Caco-2 (cell line): ENCODE data around the gene GZMB. TPM values are rescaled to one million over a fixed set of nuclear protein-coding genes. Genes with fewer than 3 reads are reported as not detected.

Source experiments
- BruUV-seq: library from RNA; stranded (reverse); fragments of 400-500 nt; replicated peaks from 2 replicates; lab custom pipeline; 2021; lab: Mats Ljungman, UMichigan
- CTCF ChIA-PET: fragments of 300-600 bp; sonication (Branson Sonifier 250); formaldehyde crosslinking; loops from one replicate; lab custom pipeline; 2022; ENCODE audit warnings: antibody characterized with exemption; lab: Charles Lee
- POLR2A ChIA-PET: fragments of 300-600 bp; sonication (Branson Sonifier 250); formaldehyde crosslinking; loops from one replicate; lab custom pipeline; 2022; ENCODE audit warnings: antibody characterized with exemption; lab: Charles Lee
- DNase-seq, 2 experiments: peaks; one replicate each; pipeline versions ENCODE4 v3.0.0 to v3.0.0-alpha.2; 2020 to 2022
- H3K27me3 ChIP-seq: replicated peaks from 2 replicates; pipeline ENCODE4 v1.6.0; 2011; ENCODE audit warnings: low read length; ENCODE audit not compliant: control insufficient read depth, insufficient read depth
- H3K36me3 ChIP-seq: 2 replicates; pipeline ENCODE4 v1.5.1; 2011; ENCODE audit warnings: low read length; ENCODE audit not compliant: control insufficient read depth, insufficient read depth
- H3K4me1 ChIP-seq: fragments of 250-450 bp; sonication (Bioruptor Pico); 2 replicates; pipeline ENCODE4 v1.5.1; 2020; ENCODE audit warnings: mild to moderate bottlenecking
- H3K4me3 ChIP-seq: 2 replicates; pipeline ENCODE4 v1.5.1; 2011; ENCODE audit warnings: low read depth, mild to moderate bottlenecking, control low read depth, low read length
- H3K9me3 ChIP-seq: fragments of 250-450 bp; sonication (Bioruptor Pico); 2 replicates; pipeline ENCODE4 v1.5.1; 2020; ENCODE audit warnings: mild to moderate bottlenecking, moderate library complexity
- H3K27ac Mint-ChIP-seq: one replicate; pipeline ENCODE4 v1.8.0; 2022; ENCODE audit warnings: mixed read lengths; ENCODE audit not compliant: unreplicated experiment
- H3K27me3 Mint-ChIP-seq: one replicate; pipeline ENCODE4 v1.8.0; 2022; ENCODE audit warnings: mixed read lengths; ENCODE audit not compliant: insufficient read depth, unreplicated experiment
- H3K36me3 Mint-ChIP-seq: one replicate; pipeline ENCODE4 v1.8.0; 2022; ENCODE audit warnings: mild to moderate bottlenecking, mixed read lengths; ENCODE audit not compliant: insufficient read depth, unreplicated experiment
- H3K4me1 Mint-ChIP-seq: one replicate; pipeline ENCODE4 v1.8.0; 2022; ENCODE audit warnings: low read depth, mixed read lengths; ENCODE audit not compliant: unreplicated experiment
- H3K4me3 Mint-ChIP-seq: one replicate; pipeline ENCODE4 v1.8.0; 2022; ENCODE audit warnings: mild to moderate bottlenecking, moderate library complexity, mixed read lengths; ENCODE audit not compliant: unreplicated experiment
- H3K9me3 Mint-ChIP-seq: one replicate; pipeline ENCODE4 v1.8.0; 2022; ENCODE audit warnings: mixed read lengths; ENCODE audit not compliant: unreplicated experiment
- CTCF ChIP-seq, 2 experiments: fragments of 200-600 bp in 1 of 2; IDR thresholded peaks; 1 replicate in 1 of 2; 2 replicates in 1 of 2; pipeline versions ENCODE4 v1.5.1 to v1.8.0; 2011 to 2022; ENCODE audit warnings: antibody characterized with exemption in 1 of 2, control low read depth in 1 of 2, inconsistent platforms in 1 of 2, low read depth in 1 of 2, low read length in 1 of 2, mild to moderate bottlenecking in 1 of 2, moderate library complexity in 1 of 2; ENCODE audit not compliant: insufficient read depth in 1 of 2, severe bottlenecking in 1 of 2, unreplicated experiment in 1 of 2
- intact Hi-C: fragments of 100-400 bp; cut with micrococcal nuclease; formaldehyde crosslinking; loops from one replicate; pipeline ENCODE4 v1.10.0; 2022; ENCODE audit not compliant: unreplicated experiment
- total RNA-seq: library from RNA; stranded (reverse); gene quantifications from 2 replicates; pipeline ENCODE4 v1.2.3, GENCODE V29; 2022

GZMB gene
- total RNA-seq, 1 experiment from 2014 or later, result not detected

DNA sequence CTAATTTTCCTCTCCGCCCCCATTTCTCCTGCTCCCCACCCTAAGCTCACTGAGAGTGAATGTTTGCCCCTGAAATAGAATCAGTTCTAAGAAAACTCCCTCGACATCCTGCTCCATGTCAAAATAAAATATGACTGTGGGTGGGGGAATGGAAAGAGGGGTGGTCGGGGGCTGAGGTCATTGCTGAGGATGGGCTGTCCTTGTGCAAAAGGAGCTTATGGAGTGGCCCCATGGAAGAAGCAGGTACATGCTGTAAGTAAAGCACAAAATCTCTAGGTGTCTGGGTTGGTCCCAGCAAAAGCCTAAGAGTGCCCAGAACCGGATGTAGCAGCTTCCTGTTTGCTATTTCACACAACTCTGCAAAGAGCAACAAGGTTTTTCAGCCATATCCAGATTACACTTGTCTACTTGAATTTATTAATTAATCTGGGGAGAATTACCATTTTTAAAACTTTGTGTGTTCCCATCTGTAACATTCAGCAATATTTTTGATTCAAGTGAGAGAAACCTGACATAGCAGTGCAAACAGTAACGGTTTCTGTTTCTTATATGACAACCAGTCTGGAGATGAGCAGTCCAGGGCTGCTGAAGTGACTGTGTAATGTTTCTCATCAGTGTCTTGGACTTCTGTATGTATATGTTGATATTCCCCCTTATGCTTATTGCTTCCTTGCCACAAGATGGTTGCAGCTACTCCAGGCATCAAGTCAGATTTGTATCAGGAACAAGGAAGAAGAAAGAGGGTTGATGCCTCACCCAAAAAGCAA lies 40.4 kb upstream of the GZMB start:
- peaks cover 21% of the 10 kb centered on the region for H3K27me3 Mint-ChIP-seq
- H3K4me1 Mint-ChIP-seq, result peaks cover 5% of the 10 kb centered on the region
- Histone ChIP-seq H3K9me3 (no peaks in the 10 kb centered on the region), H3K36me3 (no peaks in the 10 kb centered on the region), H3K4me3 (no peak overlapping the region), H3K27me3 (no peaks in the 10 kb centered on the region), H3K4me1 (no peaks in the 10 kb centered on the region)
- no peak for TF ChIP-seq CTCF (IDR thresholded peaks at IDR 0.05; ENCODE audit: insufficient read depth in 1 of 2, low read depth in 1 of 2, low read length in 1 of 2, severe bottlenecking in 1 of 2, unreplicated experiment in 1 of 2)
- DNase-seq, result no peak
- H3K36me3 Mint-ChIP-seq, result no peaks in the 10 kb centered on the region
- no peak overlapping the region for H3K27ac Mint-ChIP-seq
- POLR2A ChIA-PET, result no interaction called here
- no TSS peak for BruUV-seq
- no peaks in the 10 kb centered on the region for H3K9me3 Mint-ChIP-seq
- intact Hi-C loops, result no loop called here
- H3K4me3 Mint-ChIP-seq, result no peak overlapping the region
- CTCF ChIA-PET, result no interaction called here

GRCh38 chr14:24673534-24674203 lies 39.7 kb upstream of the GZMB start:
- Mint-ChIP-seq H3K4me1 (peaks cover 2% of the 10 kb centered on the region), H3K36me3 (no peaks in the 10 kb centered on the region), H3K9me3 (no peaks in the 10 kb centered on the region), H3K4me3 (no peak overlapping the region), H3K27me3 (peaks cover 18% of the 10 kb centered on the region), H3K27ac (no peak overlapping the region)
- no TSS peak for BruUV-seq
- intact Hi-C loops, result no loop called here
- Histone ChIP-seq H3K4me1 (no peaks in the 10 kb centered on the region), H3K36me3 (no peaks in the 10 kb centered on the region), H3K9me3 (no peaks in the 10 kb centered on the region), H3K4me3 (no peak overlapping the region), H3K27me3 (no peaks in the 10 kb centered on the region)
- CTCF ChIA-PET, result no interaction called here
- DNase-seq, result no peak
- POLR2A ChIA-PET, result no interaction called here
- no peak for TF ChIP-seq CTCF (IDR thresholded peaks at IDR 0.05; ENCODE audit: insufficient read depth in 1 of 2, low read depth in 1 of 2, low read length in 1 of 2, severe bottlenecking in 1 of 2, unreplicated experiment in 1 of 2)

GRCh38 chr14:24673059-24673458 lies 39.1 kb upstream of the GZMB start:
- Mint-ChIP-seq H3K9me3 (no peaks in the 10 kb centered on the region), H3K4me1 (no peaks in the 10 kb centered on the region), H3K27ac (no peak overlapping the region), H3K4me3 (no peak overlapping the region), H3K27me3 (peaks cover 17% of the 10 kb centered on the region), H3K36me3 (no peaks in the 10 kb centered on the region)
- DNase-seq, result no peak
- BruUV-seq, result no TSS peak
- ChIA-PET POLR2A (no interaction called here), CTCF (no interaction called here)
- TF ChIP-seq CTCF (IDR thresholded peaks at IDR 0.05; ENCODE audit: insufficient read depth in 1 of 2, low read depth in 1 of 2, low read length in 1 of 2, severe bottlenecking in 1 of 2, unreplicated experiment in 1 of 2), result no peak
- Histone ChIP-seq H3K27me3 (no peaks in the 10 kb centered on the region), H3K36me3 (no peaks in the 10 kb centered on the region), H3K4me1 (no peaks in the 10 kb centered on the region), H3K4me3 (no peak overlapping the region), H3K9me3 (no peaks in the 10 kb centered on the region)
- intact Hi-C loops, result no loop called here
